GM10266 (cell line): ENCODE data around the gene MVK.

ENCODE experiments used
- DNase-seq: peaks from one replicate; pipeline ENCODE4 v3.0.0; 2012; ENCODE audit errors: extremely low spot score
- TF ChIP-seq, protein P1 (sequence below): IDR thresholded peaks from 2 replicates; pipeline ENCODE4 v1.5.1; 2012; ENCODE audit warnings: mild to moderate bottlenecking, low read depth; ENCODE audit not compliant: control insufficient read depth, insufficient read depth; ENCODE audit errors: missing control alignments

MVK gene

DNA sequence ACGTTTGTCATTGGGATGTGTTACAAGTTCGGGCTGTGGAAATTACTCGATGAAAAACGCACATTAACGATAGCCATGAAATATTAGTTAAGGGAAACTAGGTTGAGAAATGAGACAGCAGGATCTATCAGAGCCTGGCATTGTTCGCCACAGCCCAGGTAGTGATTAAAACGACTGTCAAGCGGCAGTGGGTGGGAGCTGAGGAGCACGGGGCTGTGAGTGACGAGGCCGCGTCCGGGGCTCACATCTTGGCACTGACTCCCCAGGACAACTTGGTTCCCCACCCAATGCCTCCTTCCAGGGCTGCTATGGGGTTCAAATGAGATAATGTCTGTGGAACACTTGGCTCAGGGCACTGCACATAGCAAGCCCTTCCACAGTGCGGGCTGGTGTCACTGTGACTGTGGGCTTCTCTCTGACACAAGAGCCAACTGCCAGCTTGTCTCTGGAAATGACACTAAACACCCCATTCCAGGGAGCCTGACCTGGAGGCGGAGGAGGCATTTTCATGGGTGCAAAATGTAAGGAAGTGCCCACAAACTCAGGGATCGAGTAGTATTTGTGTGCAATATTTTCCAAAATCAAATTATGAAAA lies 19.6 kb upstream of the MVK start:
- DNase-seq: no peak
- TF ChIP-seq, protein P1, sequence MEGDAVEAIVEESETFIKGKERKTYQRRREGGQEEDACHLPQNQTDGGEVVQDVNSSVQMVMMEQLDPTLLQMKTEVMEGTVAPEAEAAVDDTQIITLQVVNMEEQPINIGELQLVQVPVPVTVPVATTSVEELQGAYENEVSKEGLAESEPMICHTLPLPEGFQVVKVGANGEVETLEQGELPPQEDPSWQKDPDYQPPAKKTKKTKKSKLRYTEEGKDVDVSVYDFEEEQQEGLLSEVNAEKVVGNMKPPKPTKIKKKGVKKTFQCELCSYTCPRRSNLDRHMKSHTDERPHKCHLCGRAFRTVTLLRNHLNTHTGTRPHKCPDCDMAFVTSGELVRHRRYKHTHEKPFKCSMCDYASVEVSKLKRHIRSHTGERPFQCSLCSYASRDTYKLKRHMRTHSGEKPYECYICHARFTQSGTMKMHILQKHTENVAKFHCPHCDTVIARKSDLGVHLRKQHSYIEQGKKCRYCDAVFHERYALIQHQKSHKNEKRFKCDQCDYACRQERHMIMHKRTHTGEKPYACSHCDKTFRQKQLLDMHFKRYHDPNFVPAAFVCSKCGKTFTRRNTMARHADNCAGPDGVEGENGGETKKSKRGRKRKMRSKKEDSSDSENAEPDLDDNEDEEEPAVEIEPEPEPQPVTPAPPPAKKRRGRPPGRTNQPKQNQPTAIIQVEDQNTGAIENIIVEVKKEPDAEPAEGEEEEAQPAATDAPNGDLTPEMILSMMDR: no peak

DNA sequence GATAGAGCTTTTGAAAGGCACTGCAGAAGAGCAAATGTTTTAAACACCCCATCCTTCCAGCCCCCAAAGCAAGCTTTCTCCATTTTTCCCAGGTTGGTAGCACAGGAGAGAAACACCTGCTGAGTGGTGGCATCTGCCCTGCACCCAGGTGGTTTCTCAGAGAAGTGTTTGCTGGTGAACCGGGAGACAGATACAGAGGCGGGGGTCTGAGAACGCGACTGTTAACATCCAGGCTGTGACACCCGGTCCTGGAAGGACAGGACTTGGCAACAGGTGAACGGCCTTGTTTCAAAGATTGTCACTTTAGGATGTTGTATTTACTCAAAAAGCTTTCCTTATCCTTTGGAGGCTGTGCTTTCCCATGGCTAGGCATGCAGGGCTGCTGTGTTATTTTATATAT lies 18.8 kb upstream of the MVK start:
- DNase-seq: no peak
- TF ChIP-seq, protein P1: no peak

DNA sequence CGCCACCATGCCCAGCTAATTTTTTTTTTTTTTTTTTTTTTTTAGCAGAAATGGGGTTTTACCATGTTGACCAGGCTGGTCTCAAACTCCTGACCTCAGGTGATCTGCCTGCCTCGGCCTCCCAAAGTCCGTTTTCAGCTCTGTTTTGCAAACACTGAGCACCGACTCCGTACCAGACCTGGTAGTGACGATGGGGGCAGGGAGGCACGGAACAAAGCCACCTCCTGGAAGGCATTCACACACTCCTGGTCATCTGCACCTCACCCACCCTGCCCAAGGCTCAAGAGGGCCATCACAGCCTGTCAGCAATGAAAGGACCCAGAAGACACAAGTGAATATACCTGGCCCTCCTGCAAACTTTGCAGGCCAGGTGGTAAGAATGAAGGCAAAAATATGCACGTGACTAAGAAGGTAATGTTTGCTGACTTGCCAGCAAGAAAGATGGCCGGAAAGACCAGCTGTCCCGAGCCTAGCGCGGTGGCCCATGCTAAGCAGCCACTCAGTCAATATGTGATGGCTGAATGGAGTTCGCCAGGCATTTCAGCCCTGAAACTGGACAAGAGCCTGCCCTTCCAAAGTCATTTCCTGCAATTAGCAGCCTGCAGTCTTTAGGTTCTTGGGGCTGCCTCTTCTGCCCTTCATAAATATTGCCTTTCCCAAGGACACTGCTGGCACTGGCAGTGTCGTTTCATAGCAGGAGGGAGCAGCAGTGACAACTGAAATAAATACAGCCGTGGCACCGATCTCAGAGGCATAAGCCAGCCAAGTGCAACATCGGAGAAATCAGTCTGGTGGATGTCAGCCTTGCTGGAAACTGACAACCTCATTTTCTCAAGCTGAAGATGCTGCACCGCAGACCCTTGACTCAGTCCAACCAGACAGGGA lies 17.9 kb upstream of the MVK start:
- TF ChIP-seq, protein P1: no peak
- no peak for DNase-seq

DNA sequence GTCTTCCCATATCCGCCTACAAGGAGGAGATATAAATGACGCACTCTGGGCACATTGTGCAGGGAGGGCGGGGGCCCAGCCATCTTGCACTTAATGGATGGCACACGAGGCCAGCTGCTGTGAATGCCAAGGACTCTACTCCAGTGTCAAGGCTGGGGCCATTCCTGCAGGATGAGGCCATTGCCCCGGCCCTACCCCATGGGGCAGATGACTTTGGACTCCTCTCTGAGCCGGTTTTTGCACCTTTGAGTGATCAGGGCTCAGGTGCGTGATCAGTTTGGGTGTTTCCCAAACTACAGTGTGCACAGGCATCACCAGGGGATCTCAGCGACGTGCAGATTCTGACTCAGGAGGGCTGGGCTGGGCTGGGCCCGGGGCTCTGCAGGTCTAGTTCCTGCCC lies 16.4 kb upstream of the MVK start:
- DNase-seq: no peak
- TF ChIP-seq, protein P1: no peak

GRCh38 chr12:109557805-109558204 lies 15.8 kb upstream of the MVK start:
- no peak for DNase-seq
- TF ChIP-seq, protein P1: no peak

DNA sequence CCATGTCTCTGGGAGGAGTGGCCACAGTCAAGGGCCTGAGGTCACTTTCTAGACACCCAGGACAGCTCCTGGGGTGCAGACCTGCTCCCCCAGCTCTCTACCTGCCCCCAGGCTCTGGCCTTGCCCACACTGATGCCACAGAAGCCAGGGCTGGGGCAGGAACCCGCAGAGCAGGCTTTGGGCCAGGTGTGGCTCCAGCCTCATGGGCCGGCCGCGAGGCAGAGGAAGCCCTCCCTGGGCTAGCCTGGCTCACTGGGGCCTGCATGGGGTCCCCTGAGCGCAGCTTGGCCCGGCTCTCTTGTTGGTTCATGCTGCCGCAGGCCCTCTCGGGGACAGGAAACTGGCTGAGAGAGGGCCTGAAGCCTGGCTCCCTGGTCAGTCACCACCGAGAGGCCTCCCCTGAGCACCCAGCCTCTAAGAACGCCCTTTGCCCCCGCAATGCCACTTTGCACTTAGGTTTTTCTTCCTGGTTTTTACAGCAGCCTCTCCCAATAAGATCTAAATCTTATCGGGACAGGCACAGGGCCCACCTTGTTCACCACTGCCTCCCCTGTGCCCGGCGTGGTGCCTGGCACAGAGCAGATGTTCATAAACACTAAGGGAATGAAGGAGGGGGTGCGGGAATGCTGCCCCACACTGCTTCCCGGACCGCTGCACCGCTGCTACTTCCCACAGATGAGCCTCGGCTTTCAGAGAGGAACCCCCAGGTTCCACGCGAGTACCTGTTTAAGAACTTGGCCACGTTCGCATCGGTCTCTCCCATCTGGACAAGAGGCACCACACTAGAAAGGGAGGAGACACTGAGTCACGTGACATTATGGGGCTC lies 15.0 kb upstream of the MVK start:
- TF ChIP-seq, protein P1: no peak
- DNase-seq: no peak

DNA sequence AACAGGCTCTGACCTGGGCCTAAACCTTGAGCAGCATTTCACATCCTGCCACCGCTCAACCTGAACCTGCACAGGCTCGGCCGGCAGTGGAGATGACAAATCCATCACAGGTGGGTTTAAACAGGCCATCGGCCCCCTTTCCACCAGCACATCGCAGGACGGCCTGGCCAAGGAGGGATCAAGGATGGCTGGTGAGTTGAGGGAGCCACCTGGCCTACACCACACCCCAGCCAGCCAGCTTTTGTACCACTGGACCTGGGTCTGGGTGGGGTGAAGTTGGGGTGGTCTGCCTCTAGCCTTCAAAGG lies 14.4 kb upstream of the MVK start:
- no peak for DNase-seq
- TF ChIP-seq, protein P1: no peak
